Nephron (organoid): ENCODE measurements around the gene GCC2.
A peak's percentile ranks its signal among the peaks of the same experiment; 100 is the strongest.
"Not testable (repeated sequence)": the region's sequence is repeated elsewhere in the genome, so short reads cannot be mapped to it uniquely, and the experiment has no call there.

Source experiments
- H3K27ac Mint-ChIP-seq, 3 experiments: 2 replicates each; pipeline ENCODE4 v1.8.0; 2020; ENCODE audit warnings: mixed read lengths in 3 of 3, mild to moderate bottlenecking in 2 of 3, moderate library complexity in 1 of 3
- H3K27me3 Mint-ChIP-seq: 2 replicates; pipeline ENCODE4 v1.8.0; 2021; ENCODE audit warnings: low read depth, mild to moderate bottlenecking, moderate library complexity, mixed read lengths
- H3K36me3 Mint-ChIP-seq: 2 replicates; pipeline ENCODE4 v1.8.0; 2020; ENCODE audit warnings: low read depth, mixed read lengths
- H3K4me1 Mint-ChIP-seq: 2 replicates; pipeline ENCODE4 v1.8.0; 2020; ENCODE audit warnings: mixed read lengths
- H3K4me3 Mint-ChIP-seq, 3 experiments: 2 replicates each; pipeline ENCODE4 v1.8.0; 2020; ENCODE audit warnings: mild to moderate bottlenecking in 3 of 3, mixed read lengths in 3 of 3, moderate library complexity in 2 of 3
- H3K9me3 Mint-ChIP-seq: 2 replicates; pipeline ENCODE4 v1.8.0; 2020; ENCODE audit warnings: mixed read lengths
- CTCF ChIP-seq, 3 experiments: fragments of 200-600 bp; sonication (generic); IDR thresholded peaks; one replicate each; pipeline ENCODE4 v1.5.0; 2021; ENCODE audit warnings: antibody characterized with exemption in 3 of 3; ENCODE audit not compliant: unreplicated experiment in 3 of 3

Gene GCC2

DNA sequence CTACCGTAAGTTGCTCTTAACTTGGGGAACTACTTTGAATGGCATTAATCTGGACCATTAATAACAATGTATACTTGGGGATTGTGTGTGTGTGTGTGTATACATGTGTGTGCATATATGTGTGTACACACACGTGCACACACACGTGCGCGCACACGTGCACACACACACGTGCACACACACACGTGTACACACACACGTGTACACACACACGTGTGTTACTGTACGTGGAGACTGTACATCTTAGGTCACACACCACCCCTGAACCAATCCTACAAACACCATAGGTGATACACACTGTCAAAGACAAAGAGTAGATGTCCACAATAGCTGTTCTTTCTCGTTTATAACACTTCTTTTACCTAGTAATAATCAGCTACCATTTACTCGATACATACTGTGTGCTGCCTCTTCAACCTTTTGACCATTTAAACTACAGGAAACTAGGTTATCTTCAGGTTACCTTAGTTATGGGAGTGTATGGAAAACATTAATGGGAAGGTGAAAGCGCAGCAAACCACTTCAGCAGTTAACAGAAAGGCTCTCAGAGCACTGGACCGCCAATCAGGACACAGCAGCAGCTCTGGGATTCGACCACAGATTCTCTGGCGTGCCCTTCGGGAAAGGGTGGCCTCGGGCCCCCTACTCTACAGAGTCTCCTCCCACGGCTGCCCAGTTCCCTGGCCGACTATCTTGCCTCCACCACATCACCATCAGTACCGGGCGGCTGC, 894 bp upstream of the GCC2 start:
- peak overlapping the region; percentile 82 to 94 (median 93) for H3K27ac Mint-ChIP-seq
- TF ChIP-seq CTCF (IDR thresholded peaks at IDR 0.05; ENCODE audit: unreplicated experiment in 3 of 3), result no peak
- H3K27me3 Mint-ChIP-seq, result no peaks in the 10 kb centered on the region
- H3K4me3 Mint-ChIP-seq, result peak overlapping the region; percentile 87 to 96 (median 96)
- H3K4me1 Mint-ChIP-seq, result peaks cover 24% of the 10 kb centered on the region
- peaks cover 21% of the 10 kb centered on the region for H3K36me3 Mint-ChIP-seq
- H3K9me3 Mint-ChIP-seq, result no peaks in the 10 kb centered on the region

DNA sequence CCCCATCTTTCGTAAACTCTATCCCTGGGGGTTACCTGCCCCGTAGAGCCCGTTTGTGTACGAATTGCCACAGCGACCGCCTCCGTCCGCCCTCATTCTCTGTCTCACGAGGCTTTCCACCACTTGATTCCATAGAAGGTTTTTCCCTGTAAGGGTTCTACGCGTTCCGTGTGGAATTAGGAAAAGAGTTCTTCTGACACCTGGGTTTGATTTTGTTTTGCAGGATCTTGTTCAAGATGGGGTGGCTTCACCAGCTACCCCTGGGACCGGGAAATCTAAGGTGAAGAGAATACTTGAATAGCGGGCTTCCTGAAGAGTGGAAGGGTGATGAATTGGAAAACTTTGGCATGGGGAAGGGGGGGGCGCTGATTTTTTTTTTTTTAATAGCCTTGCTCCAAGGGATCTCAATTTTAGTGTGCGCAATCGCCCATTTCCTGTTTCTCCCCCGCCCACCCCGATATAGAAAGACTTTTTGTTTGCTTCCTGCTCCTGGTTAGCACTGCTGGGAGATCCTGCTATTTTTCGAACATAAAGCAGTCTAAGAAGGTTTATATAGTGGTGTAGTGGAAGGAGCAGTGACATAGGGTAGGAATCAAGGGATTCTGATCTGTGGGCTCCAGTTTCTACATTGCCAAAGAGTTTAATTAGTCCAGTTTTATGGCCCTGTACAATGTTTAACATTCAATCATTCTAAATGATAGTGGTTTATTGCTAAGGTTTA, 564 bp downstream of the GCC2 start:
- Mint-ChIP-seq H3K4me3 (peak overlapping the region; percentile 87 to 96 (median 96)), H3K27me3 (no peaks in the 10 kb centered on the region), H3K4me1 (peaks cover 24% of the 10 kb centered on the region), H3K36me3 (peaks cover 35% of the 10 kb centered on the region), H3K27ac (peak overlapping the region; percentile 82 to 94 (median 93)), H3K9me3 (peaks cover 2% of the 10 kb centered on the region)
- no peak for TF ChIP-seq CTCF (IDR thresholded peaks at IDR 0.05; ENCODE audit: unreplicated experiment in 3 of 3)

DNA sequence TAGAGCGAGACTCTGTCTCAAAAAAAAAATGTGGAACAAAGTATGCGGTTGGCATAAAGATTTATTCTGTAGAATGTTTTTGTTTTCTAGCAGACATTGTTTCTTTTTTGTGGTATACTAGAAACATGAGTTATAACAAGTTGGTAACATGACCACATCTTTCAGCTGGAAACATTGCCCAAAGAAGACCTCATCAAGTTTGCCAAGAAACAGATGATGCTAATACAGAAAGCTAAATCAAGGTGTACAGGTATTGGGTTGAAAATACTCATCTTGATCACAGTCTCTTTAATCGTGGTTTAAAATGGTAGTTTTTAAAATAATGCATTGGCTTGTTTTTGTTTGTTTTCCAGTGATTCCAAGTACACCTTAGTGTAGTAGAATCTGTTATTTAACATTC, 1.9 kb downstream of the GCC2 start:
- H3K4me1 Mint-ChIP-seq, result peaks cover 24% of the 10 kb centered on the region
- peak overlapping the region in 1 of 3 experiments; percentile 94 for H3K27ac Mint-ChIP-seq
- peaks cover 47% of the 10 kb centered on the region for H3K36me3 Mint-ChIP-seq
- TF ChIP-seq CTCF (IDR thresholded peaks at IDR 0.05; ENCODE audit: unreplicated experiment in 3 of 3), result no peak
- peak overlapping the region in 2 of 3 experiments; percentile 87 to 96 for H3K4me3 Mint-ChIP-seq
- H3K27me3 Mint-ChIP-seq, result no peaks in the 10 kb centered on the region
- H3K9me3 Mint-ChIP-seq, result peaks cover 5% of the 10 kb centered on the region

DNA sequence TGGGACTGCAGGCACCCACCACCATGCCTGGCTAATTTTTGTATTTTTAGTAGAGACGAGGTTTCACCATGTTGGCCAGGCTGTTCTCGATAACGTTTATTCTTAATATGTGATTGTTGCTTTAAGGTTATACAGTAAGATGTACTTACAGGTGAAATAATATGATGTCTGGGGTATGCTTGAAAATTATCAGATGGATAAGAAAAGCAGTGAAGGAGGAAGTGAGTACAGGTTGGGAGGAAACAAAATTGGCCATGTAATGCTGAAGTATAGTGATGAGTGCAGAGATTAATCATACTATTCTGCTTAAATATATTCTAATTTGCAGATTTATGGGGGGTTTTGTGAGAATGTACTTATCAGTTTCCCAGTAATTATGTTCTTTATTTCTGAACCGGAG, 3.0 kb downstream of the GCC2 start:
- H3K4me3 Mint-ChIP-seq, result peak overlapping the region in 1 of 3 experiments; percentile 19
- H3K9me3 Mint-ChIP-seq, result peaks cover 11% of the 10 kb centered on the region
- peaks cover 59% of the 10 kb centered on the region for H3K36me3 Mint-ChIP-seq
- H3K4me1 Mint-ChIP-seq, result peaks cover 20% of the 10 kb centered on the region
- H3K27ac Mint-ChIP-seq, result no peak overlapping the region
- TF ChIP-seq CTCF (IDR thresholded peaks at IDR 0.05; ENCODE audit: unreplicated experiment in 3 of 3), result no peak
- H3K27me3 Mint-ChIP-seq, result no peaks in the 10 kb centered on the region

GRCh38 chr2:108453530-108453929, 4.5 kb downstream of the GCC2 start:
- Mint-ChIP-seq H3K9me3 (peaks cover 26% of the 10 kb centered on the region), H3K36me3 (peaks cover 74% of the 10 kb centered on the region)
- not testable (repeated sequence) for H3K27me3 Mint-ChIP-seq, H3K4me1 Mint-ChIP-seq, H3K4me3 Mint-ChIP-seq, H3K27ac Mint-ChIP-seq

DNA sequence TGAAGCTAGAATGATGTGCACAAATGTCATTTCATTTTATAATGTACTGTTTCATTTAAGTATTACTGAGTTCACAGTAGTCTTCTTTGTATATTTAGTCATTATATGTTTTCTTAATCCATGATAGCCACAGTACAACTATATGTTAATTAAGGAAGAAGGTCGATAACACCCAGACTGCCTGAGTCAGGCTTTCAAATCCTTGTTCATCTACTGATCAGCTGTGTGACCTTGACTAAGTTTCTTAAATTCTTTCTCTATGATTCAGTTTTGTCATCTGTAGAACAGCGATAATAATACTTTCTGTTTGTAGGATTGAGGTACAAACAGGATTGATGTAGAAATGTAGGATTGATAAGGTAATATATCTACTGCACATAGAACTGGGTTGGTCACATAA, 5.4 kb downstream of the GCC2 start:
- Mint-ChIP-seq H3K36me3 (peaks cover 83% of the 10 kb centered on the region), H3K27ac (no peak overlapping the region), H3K27me3 (no peaks in the 10 kb centered on the region), H3K9me3 (peaks cover 34% of the 10 kb centered on the region), H3K4me1 (peaks cover 7% of the 10 kb centered on the region), H3K4me3 (no peak overlapping the region)
- TF ChIP-seq CTCF (IDR thresholded peaks at IDR 0.05; ENCODE audit: unreplicated experiment in 3 of 3), result no peak
